Subcutaneous adipose tissue (tissue), 4 donors: ENCODE results near the gene ATXN1. TPM values are rescaled to one million over a fixed set of nuclear protein-coding genes. Genes with fewer than 3 reads are reported as not detected.

ENCODE experiments used
- total RNA-seq, 4 donors: library from RNA; depleted of rRNA; stranded (reverse); fragments of >200 nt; gene quantifications; one replicate each; pipeline ENCODE4 v1.1.0, GENCODE V29; 2016
- TF ChIP-seq, protein P1 (sequence below): fragments of 450-650 bp; IDR thresholded peaks from one replicate; pipeline ENCODE4 v1.5.1; 2016; ENCODE audit warnings: low read depth, mild to moderate bottlenecking, control low read depth, antibody characterized with exemption, moderate library complexity

Gene ATXN1
- total RNA-seq, 4 donors from 2014 or later = 27.1 to 35.6 (median 35.1) TPM

DNA sequence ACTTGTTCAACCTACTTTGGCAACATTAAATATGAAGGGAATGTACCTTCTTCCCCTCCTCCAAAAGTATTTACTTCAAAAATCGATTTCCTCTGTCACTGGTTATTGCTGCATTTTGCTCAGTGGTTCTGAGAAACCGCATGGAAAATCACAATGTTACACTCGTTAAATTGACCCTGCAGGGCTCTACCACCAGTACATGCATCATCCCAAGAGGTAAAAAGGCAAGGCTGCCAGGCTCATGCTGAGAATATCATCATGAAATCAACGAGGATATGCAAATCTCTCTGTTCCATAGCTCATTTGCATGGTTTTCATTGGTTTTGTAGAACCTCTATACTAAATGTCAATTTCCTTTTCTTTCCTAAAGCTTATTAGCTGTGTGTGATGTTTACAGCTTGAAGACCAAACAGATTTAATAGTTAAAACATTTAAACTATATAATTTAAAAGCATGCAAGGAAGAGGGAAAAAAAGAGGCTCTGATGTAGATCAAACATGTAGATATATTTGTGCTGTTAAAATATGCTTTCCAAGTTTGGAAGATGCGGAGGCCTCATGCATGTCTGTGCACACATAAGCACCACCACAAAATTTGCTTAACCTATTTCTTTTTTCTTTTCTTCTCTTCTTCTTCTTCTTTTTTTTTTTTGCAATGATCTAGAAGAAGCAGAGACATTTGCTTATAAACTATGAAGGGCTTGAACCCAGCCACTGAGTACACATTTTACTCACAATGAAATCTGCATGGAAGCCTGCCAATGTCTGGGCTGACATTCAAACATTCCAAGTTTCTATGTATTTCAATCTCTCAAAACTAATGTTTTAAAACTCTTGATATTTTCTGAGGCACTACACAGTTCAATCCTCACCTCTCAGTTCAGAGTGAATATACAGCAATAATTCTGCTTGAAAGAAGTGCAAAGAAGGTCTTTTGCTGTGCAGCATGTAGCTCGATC lies 328.9 kb downstream of the ATXN1 start:
- TF ChIP-seq, protein P1, sequence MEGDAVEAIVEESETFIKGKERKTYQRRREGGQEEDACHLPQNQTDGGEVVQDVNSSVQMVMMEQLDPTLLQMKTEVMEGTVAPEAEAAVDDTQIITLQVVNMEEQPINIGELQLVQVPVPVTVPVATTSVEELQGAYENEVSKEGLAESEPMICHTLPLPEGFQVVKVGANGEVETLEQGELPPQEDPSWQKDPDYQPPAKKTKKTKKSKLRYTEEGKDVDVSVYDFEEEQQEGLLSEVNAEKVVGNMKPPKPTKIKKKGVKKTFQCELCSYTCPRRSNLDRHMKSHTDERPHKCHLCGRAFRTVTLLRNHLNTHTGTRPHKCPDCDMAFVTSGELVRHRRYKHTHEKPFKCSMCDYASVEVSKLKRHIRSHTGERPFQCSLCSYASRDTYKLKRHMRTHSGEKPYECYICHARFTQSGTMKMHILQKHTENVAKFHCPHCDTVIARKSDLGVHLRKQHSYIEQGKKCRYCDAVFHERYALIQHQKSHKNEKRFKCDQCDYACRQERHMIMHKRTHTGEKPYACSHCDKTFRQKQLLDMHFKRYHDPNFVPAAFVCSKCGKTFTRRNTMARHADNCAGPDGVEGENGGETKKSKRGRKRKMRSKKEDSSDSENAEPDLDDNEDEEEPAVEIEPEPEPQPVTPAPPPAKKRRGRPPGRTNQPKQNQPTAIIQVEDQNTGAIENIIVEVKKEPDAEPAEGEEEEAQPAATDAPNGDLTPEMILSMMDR = no peak

DNA sequence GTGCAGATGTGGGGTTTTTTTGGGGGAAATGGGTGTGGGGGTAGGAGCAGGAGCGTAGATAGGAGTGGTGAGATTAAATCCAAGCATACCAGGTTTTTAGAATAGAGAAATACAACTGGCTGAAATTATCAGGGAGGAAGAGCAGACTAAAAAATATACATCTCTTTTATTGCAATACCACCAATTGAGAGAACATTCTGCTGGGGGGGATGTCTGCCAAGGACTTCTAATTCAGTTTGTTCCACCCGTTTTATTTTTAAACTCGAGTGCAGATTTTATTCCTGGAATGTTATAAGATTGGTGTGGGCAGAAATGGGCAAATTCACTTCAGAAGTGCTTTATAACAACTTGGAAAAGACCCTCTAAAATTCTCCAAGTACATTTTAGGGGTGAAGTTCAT lies 330.2 kb downstream of the ATXN1 start:
- TF ChIP-seq, protein P1 = no peak

DNA sequence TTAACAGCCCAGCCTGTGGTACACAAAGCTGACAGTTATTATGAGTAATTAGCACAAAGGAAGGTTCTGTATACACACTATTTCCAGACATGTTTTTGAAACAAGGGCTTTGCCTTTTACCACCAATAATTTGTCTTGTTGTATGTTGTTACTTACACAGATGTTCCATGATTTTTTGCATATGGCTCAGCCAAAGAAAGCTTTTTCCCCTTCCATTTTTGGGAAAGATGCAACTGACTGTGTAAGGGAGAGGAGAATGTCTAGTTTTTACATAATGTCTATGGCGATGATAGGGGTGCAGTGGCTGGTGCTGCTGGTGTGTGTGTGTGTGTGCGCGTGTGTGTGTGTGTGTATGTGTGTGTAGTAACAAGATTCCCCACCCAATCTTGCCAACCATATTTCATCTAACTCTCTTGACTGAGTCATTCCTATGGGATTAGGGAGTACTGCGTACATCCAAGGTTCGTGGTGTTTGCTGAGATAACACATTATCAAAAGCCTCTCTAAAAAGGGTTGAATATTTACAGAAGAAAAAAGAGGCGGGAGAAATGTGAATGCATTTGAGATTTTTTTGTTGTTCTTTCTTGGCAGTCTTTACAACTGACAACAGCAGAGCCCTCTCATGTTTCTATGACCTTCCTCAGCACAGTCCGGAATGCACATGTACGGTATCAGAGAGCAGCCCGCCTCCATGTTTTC lies 330.7 kb downstream of the ATXN1 start:
- TF ChIP-seq, protein P1 = no peak

GRCh38 chr6:16429669-16430068 lies 331.6 kb downstream of the ATXN1 start:
- TF ChIP-seq, protein P1 = no peak

- TF ChIP-seq, protein P1 = no peak
Measured at GRCh38 chr6:16427124-16427523, 334.1 kb downstream of the ATXN1 start.

DNA sequence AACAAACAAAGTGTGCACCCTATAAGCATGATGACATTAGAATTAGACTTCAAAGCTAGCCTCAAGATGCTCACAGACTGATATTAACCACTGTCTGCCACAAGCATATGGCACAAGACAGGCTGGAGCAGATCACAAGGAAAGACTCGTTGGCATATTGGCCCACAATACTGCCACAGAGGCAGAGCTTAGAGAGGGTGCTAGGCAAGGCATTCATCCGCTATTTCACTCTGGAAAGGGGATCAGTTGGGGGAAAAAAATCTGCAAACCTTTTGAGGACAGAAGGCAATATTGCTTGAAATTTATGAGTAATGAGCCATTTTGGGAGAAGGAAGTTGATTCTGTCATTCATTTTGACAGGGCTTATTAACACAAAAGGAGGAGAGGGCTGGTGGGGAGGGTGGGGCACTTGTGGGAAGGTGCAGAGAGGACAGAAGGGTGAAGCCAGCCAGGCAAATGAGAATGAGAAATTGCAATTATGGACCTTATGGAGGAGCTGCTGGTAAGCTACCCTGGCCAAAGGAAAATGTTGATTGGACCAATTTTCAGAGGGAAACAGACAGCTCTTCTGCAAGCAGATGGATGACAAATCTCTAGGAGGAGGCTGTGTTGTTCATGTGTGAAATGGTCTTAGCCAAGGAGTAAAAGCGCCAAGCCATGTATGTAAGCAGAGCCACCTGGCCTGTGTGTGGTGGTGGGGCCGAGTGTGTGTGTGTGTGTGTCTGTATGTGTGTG lies 335.2 kb downstream of the ATXN1 start:
- TF ChIP-seq, protein P1 = no peak
